HEK293T (cell line): ENCODE results near the gene NR1H4.

ENCODE experiments used
- CTCF ChIA-PET: fragments of 350-600 bp; formaldehyde crosslinking; extraction: SDS; loops from one replicate; lab custom pipeline; 2021; ENCODE audit warnings: antibody characterized with exemption, inconsistent platforms; lab: Yijun Ruan, JAX
- POLR2A ChIA-PET: fragments of 350-600 bp; formaldehyde crosslinking; extraction: SDS; loops from one replicate; lab custom pipeline; 2020; ENCODE audit warnings: antibody characterized with exemption, inconsistent platforms; lab: Yijun Ruan, JAX
- DNase-seq: peaks from one replicate; pipeline ENCODE4 v3.0.0; 2012; ENCODE audit warnings: mixed read lengths; ENCODE audit errors: extremely low spot score
- ARNT ChIP-seq: fragments of 450-650 bp; IDR thresholded peaks from 2 replicates; pipeline ENCODE4 v1.6.1; 2017; ENCODE audit warnings: mild to moderate bottlenecking
- BHLHE40 ChIP-seq: fragments of 450-650 bp; IDR thresholded peaks from 2 replicates; pipeline ENCODE4 v1.6.1; 2016; ENCODE audit warnings: mild to moderate bottlenecking, moderate library complexity, borderline replicate concordance
- CTBP1 ChIP-seq: fragments of 450-650 bp; IDR thresholded peaks from 2 replicates; pipeline ENCODE4 v1.6.1; 2016; ENCODE audit warnings: borderline replicate concordance
- ELF4 ChIP-seq: fragments of 450-650 bp; IDR thresholded peaks from 2 replicates; pipeline ENCODE4 v1.6.1; 2017; ENCODE audit warnings: antibody characterized with exemption
- FOXA1 ChIP-seq: fragments of 450-650 bp; IDR thresholded peaks from 2 replicates; pipeline ENCODE4 v1.6.1; 2016; ENCODE audit warnings: mild to moderate bottlenecking
- FOXK2 ChIP-seq: fragments of 450-650 bp; IDR thresholded peaks from 2 replicates; pipeline ENCODE4 v1.6.1; 2016; ENCODE audit warnings: mild to moderate bottlenecking
- FOXM1 ChIP-seq: fragments of 450-650 bp; IDR thresholded peaks from 2 replicates; pipeline ENCODE4 v1.6.1; 2017; ENCODE audit warnings: mild to moderate bottlenecking, borderline replicate concordance
- HDGF ChIP-seq: fragments of 450-650 bp; IDR thresholded peaks from 2 replicates; pipeline ENCODE4 v1.6.1; 2017; ENCODE audit warnings: antibody characterized with exemption, borderline replicate concordance
- L3MBTL2 ChIP-seq: fragments of 450-650 bp; conservative IDR thresholded peaks from 2 replicates; pipeline ENCODE4 v1.6.1; 2016; ENCODE audit warnings: mild to moderate bottlenecking
- LEF1 ChIP-seq: fragments of 450-650 bp; IDR thresholded peaks from 2 replicates; pipeline ENCODE4 v1.6.1; 2017; ENCODE audit warnings: mild to moderate bottlenecking, borderline replicate concordance
- NFRKB ChIP-seq: fragments of 450-650 bp; IDR thresholded peaks from 2 replicates; pipeline ENCODE4 v1.6.1; 2016; ENCODE audit warnings: mild to moderate bottlenecking, moderate library complexity
- SP1 ChIP-seq: fragments of 450-650 bp; IDR thresholded peaks from 2 replicates; pipeline ENCODE4 v1.6.1; 2017
- SUZ12 ChIP-seq: fragments of 450-650 bp; IDR thresholded peaks from 2 replicates; pipeline ENCODE4 v1.6.1; 2016; ENCODE audit warnings: mild to moderate bottlenecking
- TARDBP ChIP-seq: fragments of 450-650 bp; IDR thresholded peaks from 2 replicates; pipeline ENCODE4 v1.6.1; 2016
- ZNF384 ChIP-seq: fragments of 450-650 bp; IDR thresholded peaks from 2 replicates; pipeline ENCODE4 v1.6.1; 2016
- TF ChIP-seq, protein P1 (sequence below): fragments of 450-650 bp; IDR thresholded peaks from 2 replicates; pipeline ENCODE4 v1.6.1; 2016

The NR1H4 gene

DNA sequence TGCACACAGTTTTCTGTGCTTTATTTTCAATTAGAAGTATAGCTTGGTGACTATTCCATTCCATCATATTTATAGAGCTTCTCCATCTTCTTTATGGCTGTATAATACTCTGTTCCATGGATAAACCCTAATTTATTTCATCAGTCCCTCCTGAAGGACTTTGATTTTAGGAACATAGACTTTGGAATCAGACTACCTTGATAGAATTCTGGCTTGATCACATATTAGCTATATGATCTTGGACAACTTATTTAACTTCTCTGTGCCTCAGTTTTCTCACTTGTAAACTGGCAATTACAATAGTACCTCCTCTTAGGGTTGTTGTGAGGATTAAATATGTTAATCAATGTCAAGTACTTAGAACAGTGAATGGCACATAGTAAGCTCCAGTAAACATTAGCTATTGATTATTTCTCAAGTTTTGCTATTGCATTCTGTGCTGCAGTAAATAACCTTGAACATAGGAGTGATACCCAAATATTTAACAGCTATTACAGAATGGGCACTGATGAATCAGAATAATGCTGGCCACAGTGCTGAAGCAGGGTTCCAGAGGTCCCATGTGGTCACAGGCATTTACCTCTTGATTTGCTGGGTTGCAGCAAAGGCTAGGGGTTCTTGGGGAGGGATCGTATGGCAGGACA lies 12.2 kb upstream of the NR1H4 start:
- CTCF ChIA-PET, result interaction anchor here (0.7 to 1.2 kb wide), 2 partner anchors 57 to 1209 kb away, joined by 3 read pairs; no protein-coding TSS in a partner anchor
- DNase-seq, result no peak
- POLR2A ChIA-PET, result no interaction called here
- TF ChIP-seq NFRKB, result no peak

DNA sequence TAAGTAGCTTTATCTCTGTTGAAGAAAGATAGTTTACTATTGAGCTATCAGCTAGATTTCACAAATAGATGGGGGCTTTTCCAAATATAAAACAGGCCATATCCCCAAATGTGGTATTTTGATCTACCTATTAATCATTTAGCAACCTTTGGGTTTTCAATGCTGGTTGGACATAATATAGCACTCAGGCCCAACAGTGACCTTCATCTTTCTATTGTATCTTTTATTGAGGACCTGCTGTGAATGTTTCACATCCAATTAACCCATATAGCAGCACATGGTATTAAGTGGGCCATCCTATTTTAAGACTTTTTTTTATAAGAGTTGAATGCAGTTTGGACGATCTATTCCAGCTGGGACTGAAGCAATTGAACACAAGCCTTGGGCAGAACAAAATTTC lies 10.0 kb upstream of the NR1H4 start:
- no peak for TF ChIP-seq LEF1
- CTCF ChIA-PET, result no interaction called here
- POLR2A ChIA-PET, result no interaction called here
- no peak for DNase-seq

- TF ChIP-seq TARDBP (no peak), HDGF (no peak), LEF1 (no peak)
- POLR2A ChIA-PET, result no interaction called here
- CTCF ChIA-PET, result no interaction called here
- DNase-seq, result no peak
Measured at GRCh38 chr12:100464529-100464928, 9.1 kb upstream of the NR1H4 start.

DNA sequence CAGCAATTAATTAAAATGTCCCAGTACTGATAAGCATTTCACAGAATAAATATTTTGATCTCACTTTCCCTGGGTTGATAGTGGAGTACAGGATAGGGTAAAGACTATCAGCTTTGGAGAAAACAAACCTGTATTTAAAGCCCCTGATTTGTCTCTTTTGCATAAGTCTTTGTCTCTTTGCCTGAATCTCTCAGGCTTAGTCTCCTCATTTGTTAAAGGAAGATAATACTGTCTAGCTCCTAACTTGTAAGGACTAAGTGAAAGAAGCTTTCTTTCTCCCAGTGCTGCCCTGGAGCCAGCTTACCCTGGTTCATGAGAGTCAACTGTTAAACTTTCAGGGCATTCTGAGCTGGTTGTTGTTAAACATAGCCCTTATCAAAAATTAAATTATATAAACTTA lies 5.5 kb upstream of the NR1H4 start:
- DNase-seq, result no peak
- TF ChIP-seq, protein P1, sequence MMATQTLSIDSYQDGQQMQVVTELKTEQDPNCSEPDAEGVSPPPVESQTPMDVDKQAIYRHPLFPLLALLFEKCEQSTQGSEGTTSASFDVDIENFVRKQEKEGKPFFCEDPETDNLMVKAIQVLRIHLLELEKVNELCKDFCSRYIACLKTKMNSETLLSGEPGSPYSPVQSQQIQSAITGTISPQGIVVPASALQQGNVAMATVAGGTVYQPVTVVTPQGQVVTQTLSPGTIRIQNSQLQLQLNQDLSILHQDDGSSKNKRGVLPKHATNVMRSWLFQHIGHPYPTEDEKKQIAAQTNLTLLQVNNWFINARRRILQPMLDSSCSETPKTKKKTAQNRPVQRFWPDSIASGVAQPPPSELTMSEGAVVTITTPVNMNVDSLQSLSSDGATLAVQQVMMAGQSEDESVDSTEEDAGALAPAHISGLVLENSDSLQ, result no peak
- TF ChIP-seq TARDBP (no peak), LEF1 (no peak)
- ChIA-PET CTCF (no interaction called here), POLR2A (no interaction called here)

DNA sequence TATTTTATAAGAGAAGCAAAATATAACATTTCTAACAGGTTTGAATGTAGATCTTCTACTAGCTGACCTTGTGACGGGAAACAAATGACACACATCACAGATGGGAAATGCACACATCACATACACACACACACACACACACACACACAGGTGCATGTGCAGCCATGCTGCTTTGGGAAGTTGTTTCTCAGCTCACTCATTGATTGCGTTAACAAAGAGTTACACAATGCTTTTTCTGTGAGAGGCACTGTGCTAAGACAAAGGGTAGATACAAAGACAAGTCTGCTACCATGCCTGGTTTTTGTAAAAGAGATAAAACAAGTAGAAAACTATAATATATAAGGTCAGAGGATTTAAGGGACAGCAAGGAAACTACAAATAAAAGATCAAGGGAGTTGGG lies 1.3 kb upstream of the NR1H4 start:
- CTCF ChIA-PET, result no interaction called here
- POLR2A ChIA-PET, result no interaction called here
- no peak for DNase-seq
- TF ChIP-seq SUZ12 (no peak), ELF4 (no peak), BHLHE40 (no peak), HDGF (no peak), NFRKB (no peak), L3MBTL2 (no peak)

- POLR2A ChIA-PET, result no interaction called here
- TF ChIP-seq SP1 (no peak), SUZ12 (no peak), HDGF (no peak), NFRKB (no peak), L3MBTL2 (no peak), FOXM1 (no peak), CTBP1 (no peak), ELF4 (no peak), LEF1 (no peak), BHLHE40 (no peak), FOXK2 (no peak), ARNT (no peak), FOXA1 (no peak), ZNF384 (no peak), TARDBP (no peak)
- TF ChIP-seq, protein P1, result no peak
- CTCF ChIA-PET, result interaction anchor here (1.3 kb wide), 1 partner anchor 69 kb away, joined by 5 read pairs; no protein-coding TSS in a partner anchor
- no peak for DNase-seq
Measured at GRCh38 chr12:100473050-100473715, 483 bp upstream of the NR1H4 start.

DNA sequence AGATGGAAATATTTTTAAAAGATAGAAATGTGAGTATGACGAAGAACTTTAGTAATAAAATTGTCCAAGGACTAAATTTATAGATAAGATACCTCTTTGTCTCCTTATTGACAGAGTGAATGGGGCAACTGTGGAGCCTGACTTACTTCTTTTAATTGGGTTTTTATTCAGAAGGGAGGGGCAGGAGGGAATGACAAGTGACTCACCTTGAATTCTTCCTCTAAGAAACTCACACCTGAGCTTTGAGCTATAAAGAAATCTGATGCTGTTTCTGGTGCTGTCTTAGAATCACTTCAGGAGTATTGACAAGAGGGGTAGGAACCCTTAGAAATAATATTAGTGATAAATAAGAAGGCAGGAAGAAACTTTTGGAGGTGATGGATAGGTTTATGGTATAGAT lies 951 bp downstream of the NR1H4 start:
- TF ChIP-seq TARDBP (no peak), FOXK2 (no peak), HDGF (no peak)
- POLR2A ChIA-PET, result no interaction called here
- DNase-seq, result no peak
- CTCF ChIA-PET, result no interaction called here

- CTCF ChIA-PET, result no interaction called here
- TF ChIP-seq HDGF (no peak), NFRKB (no peak), FOXA1 (no peak), LEF1 (no peak), FOXK2 (no peak), SUZ12 (no peak), BHLHE40 (no peak), TARDBP (no peak)
- TF ChIP-seq, protein P1, result no peak
- no peak for DNase-seq
- POLR2A ChIA-PET, result no interaction called here
Measured at GRCh38 chr12:100476013-100476751, 2.5 kb downstream of the NR1H4 start.
